Stimulated activated CD4-positive, alpha-beta T cell treated with anti-CD3 and anti-CD28 coated beads, Interleukin-4, amount 100 ng/mL, for 48 hours (primary cell): ENCODE measurements around the gene GDI1.

Source experiments
- DNase-seq, 2 donors: peaks; one replicate each; pipeline ENCODE4 v3.0.0-alpha.2; 2020; ENCODE audit warnings: low read depth in 2 of 2

The GDI1 gene

GRCh38 chrX:154459832-154460231 is 22.9 kb downstream of the GDI1 start:
- DNase-seq, result no peak

DNA sequence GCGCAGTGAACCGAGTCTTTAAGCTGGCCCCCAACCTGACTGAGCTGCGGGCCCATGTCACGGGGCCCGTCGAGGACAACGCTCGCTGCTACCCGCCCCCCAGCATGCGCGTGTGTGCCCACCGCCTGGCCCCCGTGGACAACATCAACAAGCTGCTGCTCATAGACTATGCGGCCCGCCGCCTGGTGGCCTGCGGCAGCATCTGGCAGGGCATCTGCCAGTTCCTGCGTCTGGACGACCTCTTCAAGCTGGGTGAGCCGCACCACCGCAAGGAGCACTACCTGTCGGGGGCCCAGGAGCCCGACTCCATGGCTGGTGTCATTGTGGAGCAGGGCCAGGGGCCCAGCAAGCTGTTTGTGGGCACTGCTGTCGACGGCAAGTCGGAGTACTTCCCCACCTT is 23.4 kb downstream of the GDI1 start:
- DNase-seq, result no peak

GRCh38 chrX:154462396-154462795 is 25.4 kb downstream of the GDI1 start:
- DNase-seq, result no peak

DNA sequence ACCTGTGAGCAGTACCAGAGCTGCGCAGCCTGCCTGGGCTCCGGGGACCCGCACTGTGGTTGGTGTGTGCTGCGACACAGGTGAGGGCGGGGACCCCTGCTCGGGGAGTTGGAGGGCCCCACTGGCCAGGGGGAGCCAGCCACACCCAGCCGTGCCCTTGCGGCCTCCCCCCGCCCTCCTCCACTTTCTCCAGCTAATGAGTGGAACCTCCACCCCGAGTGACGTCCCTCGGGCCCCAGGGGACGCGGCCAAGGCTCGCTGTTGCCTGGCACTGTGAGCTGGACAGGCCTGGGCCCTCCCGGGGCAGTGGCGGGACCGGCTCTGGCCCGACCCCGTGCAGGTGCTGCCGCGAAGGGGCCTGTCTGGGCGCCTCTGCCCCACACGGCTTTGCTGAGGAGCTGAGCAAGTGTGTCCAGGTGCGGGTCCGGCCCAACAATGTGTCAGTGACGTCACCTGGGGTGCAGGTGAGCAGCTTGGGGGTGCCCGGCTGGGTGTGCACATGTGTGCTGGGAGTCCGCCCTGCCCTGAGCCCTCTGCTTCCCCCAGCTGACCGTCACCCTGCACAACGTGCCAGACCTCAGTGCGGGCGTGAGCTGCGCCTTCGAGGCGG is 26.8 kb downstream of the GDI1 start:
- DNase-seq, result no peak

DNA sequence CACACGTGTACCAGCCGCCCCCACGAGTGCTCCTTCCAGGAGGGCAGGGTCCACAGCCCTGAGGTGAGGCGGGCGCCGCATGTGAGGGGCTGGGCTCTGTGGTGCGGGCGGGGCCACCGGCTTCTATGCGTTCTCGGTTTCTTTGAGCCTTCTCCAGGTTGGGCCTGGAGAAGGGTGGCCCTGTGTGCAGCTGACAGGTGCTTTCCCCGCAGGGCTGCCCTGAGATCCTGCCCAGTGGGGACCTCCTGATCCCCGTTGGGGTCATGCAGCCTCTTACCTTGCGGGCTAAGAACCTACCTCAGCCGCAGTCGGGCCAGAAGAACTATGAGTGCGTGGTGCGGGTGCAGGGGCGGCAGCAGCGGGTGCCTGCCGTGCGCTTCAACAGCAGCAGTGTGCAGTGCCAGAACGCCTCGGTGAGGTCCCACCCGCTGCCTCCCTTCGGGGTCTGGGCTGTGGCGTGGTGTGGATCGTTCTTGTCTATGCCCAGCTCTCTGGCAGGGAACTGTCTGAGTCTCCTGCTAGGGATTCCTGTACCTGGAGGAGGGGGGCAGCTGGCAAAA is 27.9 kb downstream of the GDI1 start:
- DNase-seq, result no peak

- DNase-seq, result no peak
Observed at GRCh38 chrX:154465601-154466000, 28.6 kb downstream of the GDI1 start.

DNA sequence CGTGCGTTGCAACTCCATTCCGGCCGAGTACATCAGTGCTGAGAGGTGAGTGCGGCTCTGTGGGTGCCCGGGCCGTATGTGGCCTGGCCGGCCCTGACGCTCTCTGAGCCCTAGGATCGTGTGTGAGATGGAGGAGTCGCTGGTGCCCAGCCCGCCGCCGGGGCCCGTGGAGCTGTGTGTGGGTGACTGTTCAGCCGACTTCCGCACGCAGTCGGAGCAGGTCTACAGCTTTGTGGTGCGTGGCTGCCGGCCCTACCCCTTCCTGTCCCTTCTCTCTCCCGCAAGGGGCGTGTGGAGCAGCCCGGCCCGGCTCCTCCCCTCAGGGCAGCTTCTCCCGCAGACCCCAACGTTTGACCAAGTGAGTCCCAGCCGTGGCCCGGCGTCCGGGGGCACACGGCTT is 29.1 kb downstream of the GDI1 start:
- no peak for DNase-seq

DNA sequence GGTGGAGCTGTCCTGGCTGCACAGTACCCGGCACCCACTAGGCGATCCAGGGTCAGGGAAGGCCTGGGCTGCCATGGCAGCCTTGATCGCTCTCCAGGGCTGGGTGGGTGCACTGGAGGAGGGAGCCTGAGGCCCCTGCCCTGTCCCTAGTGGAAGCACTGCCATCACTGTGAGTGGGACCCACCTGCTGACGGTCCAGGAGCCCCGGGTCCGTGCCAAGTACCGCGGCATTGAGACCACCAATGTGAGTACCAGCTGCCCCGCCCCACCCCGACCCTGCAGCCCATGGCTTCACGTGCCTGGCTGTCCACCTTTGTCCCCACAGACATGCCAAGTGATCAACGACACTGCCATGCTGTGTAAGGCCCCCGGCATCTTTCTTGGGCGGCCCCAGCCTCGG is 30.0 kb downstream of the GDI1 start:
- DNase-seq, result no peak

- DNase-seq, result no peak
Observed at GRCh38 chrX:154467556-154467955, 30.6 kb downstream of the GDI1 start.

GRCh38 chrX:154468217-154468616 is 31.3 kb downstream of the GDI1 start:
- DNase-seq, result no peak

DNA sequence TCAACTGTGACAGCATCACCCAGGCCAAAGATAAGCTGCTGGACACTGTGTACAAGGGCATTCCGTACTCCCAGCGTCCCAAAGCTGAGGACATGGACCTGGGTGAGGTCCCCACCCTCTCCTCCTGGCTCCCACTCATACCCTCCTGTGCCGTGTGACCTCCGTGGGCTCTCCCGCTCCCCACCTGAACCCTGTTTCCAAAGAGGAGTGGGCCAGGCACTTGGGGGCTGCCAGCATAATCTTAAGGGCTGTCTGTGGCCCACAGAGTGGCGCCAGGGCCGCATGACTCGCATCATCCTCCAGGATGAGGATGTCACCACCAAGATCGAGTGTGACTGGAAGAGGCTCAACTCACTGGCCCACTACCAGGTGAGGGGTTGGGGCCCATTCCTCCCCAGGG is 32.2 kb downstream of the GDI1 start:
- DNase-seq, result no peak

DNA sequence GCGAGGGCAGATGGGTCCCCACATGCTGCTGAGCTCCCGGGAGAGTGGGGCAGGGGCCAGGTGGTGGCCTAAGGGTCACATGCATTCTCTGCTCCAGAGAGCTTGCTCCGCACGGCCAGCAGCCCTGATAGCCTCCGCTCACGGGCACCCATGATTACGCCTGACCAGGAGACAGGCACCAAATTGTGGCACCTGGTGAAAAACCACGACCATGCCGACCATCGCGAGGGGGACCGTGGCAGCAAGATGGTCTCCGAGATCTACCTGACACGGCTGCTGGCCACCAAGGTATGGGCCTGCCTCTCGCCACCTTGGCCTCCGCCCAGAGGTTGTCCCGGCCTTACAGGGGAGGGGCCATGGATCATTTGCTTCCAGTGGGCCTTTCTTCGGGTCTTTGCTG is 32.9 kb downstream of the GDI1 start:
- no peak for DNase-seq

- DNase-seq, result no peak
Observed at GRCh38 chrX:154470434-154470833, 33.5 kb downstream of the GDI1 start.

DNA sequence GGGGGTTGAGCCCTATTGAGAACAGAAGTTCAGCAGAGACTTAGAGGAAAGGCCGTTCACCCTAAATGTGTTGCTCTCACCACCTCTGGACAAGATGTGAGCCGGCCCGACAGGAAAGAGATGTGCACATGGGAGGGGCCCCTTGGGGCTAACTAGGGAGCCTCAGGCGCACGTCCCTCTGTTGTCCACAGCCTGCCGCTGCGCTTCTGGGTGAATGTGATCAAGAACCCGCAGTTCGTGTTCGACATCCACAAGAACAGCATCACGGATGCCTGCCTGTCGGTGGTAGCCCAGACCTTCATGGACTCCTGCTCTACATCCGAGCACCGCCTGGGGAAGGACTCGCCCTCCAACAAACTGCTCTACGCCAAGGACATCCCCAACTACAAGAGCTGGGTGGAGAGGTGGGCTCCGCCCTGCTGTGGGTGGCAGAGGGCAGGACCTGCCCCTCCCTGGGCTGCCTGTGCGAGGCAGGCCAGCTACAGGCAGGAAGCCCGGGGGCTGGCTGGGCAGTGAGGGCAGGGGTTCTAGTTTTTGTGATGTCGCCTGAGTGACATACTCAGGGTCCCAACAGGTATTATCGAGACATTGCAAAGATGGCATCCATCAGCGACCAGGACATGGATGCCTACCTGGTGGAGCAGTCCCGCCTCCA is 34.1 kb downstream of the GDI1 start:
- DNase-seq, result no peak

GRCh38 chrX:154471839-154472684 is 35.1 kb downstream of the GDI1 start:
- DNase-seq, result no peak

GRCh38 chrX:154472685-154473632 is 36.0 kb downstream of the GDI1 start:
- no peak for DNase-seq

- no peak for DNase-seq
Observed at GRCh38 chrX:154473683-154474082, 36.7 kb downstream of the GDI1 start.

GRCh38 chrX:154476821-154477220 is 39.9 kb downstream of the GDI1 start:
- no peak for DNase-seq

- no peak for DNase-seq
Observed at GRCh38 chrX:154477891-154478477, 41.0 kb downstream of the GDI1 start.

- DNase-seq, result peak; percentile 92 to 93
Observed at GRCh38 chrX:154478728-154479622, 42.0 kb downstream of the GDI1 start, which contains the start of gene LAGE3. LAGE3 (minus strand) TSS chrX:154479281; CDS start chrX:154478915, 366 bp downstream.
